Tibial nerve (tissue), 4 donors: ENCODE measurements around the gene MIEF1.

Source experiments
- EP300 ChIP-seq, 2 donors: sonication (generic); formaldehyde crosslinking; IDR thresholded peaks; one replicate each; pipeline ENCODE4 v1.6.1; 2017; ENCODE audit warnings: antibody characterized with exemption in 2 of 2, mild to moderate bottlenecking in 1 of 2
- POLR2A ChIP-seq, 2 donors: fragments of 450-650 bp; IDR thresholded peaks; one replicate each; pipeline ENCODE4 v1.6.1; 2017; ENCODE audit warnings: antibody characterized with exemption in 2 of 2, mild to moderate bottlenecking in 2 of 2, moderate library complexity in 2 of 2
- TF ChIP-seq, protein P1 (sequence below), 5 experiments: fragments of 200-600 bp in 3 of 5; fragments of 450-650 bp in 2 of 5; sonication (generic) in 3 of 5; IDR thresholded peaks; one replicate each; pipeline ENCODE4 v1.5.1; 2016 to 2019; ENCODE audit warnings: antibody characterized with exemption in 5 of 5, mild to moderate bottlenecking in 3 of 5, moderate library complexity in 2 of 5

GRCh38 chr22:39459681-39460080 is 42.4 kb upstream of the MIEF1 start:
- TF ChIP-seq, protein P1, sequence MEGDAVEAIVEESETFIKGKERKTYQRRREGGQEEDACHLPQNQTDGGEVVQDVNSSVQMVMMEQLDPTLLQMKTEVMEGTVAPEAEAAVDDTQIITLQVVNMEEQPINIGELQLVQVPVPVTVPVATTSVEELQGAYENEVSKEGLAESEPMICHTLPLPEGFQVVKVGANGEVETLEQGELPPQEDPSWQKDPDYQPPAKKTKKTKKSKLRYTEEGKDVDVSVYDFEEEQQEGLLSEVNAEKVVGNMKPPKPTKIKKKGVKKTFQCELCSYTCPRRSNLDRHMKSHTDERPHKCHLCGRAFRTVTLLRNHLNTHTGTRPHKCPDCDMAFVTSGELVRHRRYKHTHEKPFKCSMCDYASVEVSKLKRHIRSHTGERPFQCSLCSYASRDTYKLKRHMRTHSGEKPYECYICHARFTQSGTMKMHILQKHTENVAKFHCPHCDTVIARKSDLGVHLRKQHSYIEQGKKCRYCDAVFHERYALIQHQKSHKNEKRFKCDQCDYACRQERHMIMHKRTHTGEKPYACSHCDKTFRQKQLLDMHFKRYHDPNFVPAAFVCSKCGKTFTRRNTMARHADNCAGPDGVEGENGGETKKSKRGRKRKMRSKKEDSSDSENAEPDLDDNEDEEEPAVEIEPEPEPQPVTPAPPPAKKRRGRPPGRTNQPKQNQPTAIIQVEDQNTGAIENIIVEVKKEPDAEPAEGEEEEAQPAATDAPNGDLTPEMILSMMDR (IDR thresholded peaks at IDR 0.05) = no peak
- TF ChIP-seq POLR2A (IDR thresholded peaks at IDR 0.05) = no peak
- TF ChIP-seq EP300 (IDR thresholded peaks at IDR 0.05) = no peak
